Left kidney (tissue), 8 donors: ENCODE measurements around the gene PLCL2. TPM values are rescaled to one million over a fixed set of nuclear protein-coding genes. Genes with fewer than 3 reads are reported as not detected.

ENCODE experiments used
- DNase-seq: peaks from one replicate; pipeline ENCODE4 v3.0.0-alpha.2; 2013
- long read RNA-seq, 8 donors: transcript quantifications; one replicate each; lab custom pipeline, GENCODE V29; 2026
- polyA plus RNA-seq: library from polyadenylated mRNA; unstranded; fragments of 120-200 nt; gene quantifications from one replicate; pipeline ENCODE4 v1.2.1, GENCODE V29; 2013; ENCODE audit not compliant: insufficient read length

PLCL2 gene
- polyA plus RNA-seq, result 16.4 TPM
- long read RNA-seq, donor 1, full-length matches to known transcripts, result 1 of 1 reads
- long read RNA-seq, donor 1, partial matches to known transcripts, result 0 of 1 reads
- long read RNA-seq, donor 1, other reads (novel, unspliced or antisense), result 0 of 1 reads
- long read RNA-seq, donor 2, full-length matches to known transcripts, result 2 of 2 reads
- long read RNA-seq, donor 2, partial matches to known transcripts, result 0 of 2 reads
- long read RNA-seq, donor 2, other reads (novel, unspliced or antisense), result 0 of 2 reads
- long read RNA-seq, donor 3, partial matches to known transcripts, result 10 of 10 reads
- long read RNA-seq, donor 3, other reads (novel, unspliced or antisense), result 0 of 10 reads
- long read RNA-seq, donor 4, result 0 reads
- long read RNA-seq, donor 5, result 0 reads
- long read RNA-seq, donor 6, full-length matches to known transcripts, result 1 of 1 reads
- long read RNA-seq, donor 6, partial matches to known transcripts, result 0 of 1 reads
- long read RNA-seq, donor 6, other reads (novel, unspliced or antisense), result 0 of 1 reads
- long read RNA-seq, donor 7, full-length matches to known transcripts, result 2 of 16 reads
- long read RNA-seq, donor 7, partial matches to known transcripts, result 14 of 16 reads
- long read RNA-seq, donor 7, other reads (novel, unspliced or antisense), result 0 of 16 reads
- long read RNA-seq, donor 8, result 0 reads

DNA sequence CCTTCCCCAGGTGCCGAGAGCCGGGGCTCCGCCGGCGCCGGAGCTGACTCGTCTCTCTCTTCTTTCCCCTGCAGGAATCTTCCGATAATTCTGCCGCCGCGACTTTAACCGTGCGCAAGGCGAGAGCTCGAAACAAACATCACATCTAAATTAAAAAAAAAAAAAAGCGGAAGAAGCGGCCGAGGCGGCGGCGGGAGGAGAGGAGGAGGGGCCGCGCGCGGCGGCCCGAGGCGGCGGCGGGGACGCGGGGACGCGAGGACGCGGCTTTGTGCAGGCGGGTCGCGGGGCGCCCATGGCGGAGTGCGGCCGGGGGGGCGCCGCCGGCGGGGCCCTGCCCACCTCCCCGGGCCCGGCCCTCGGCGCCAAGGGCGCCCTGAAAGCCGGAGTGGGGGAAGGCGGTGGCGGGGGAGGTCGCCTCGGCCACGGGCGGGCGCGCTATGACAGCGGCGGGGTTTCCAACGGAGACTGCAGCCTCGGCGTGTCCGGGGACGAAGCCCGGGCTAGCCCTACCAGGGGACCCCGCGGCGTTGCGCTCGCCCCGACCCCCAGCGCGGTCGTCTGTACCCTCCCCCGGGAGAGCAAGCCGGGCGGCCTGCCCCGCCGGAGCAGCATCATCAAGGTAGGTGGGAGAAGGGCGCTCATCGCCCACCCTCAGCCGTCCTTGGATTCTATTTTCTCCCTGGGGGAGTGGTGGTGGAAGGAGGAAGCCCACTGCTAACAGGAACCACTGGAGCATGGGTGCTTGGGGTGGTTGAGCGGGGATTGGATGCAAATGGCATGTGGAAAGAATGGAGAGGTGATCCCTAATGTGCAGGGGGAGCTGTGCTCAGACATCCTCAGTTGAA is at the start of gene PLCL2:
Gene PLCL2, plus strand, starts transcription at position 208 of the 845 bp plus-strand sequence. Its CDS starts 85 bp downstream, at position 293.
- no peak for DNase-seq

GRCh38 chr3:16836505-16837237 is 48.1 kb upstream of the PLCL2 start:
- DNase-seq, result no peak

DNA sequence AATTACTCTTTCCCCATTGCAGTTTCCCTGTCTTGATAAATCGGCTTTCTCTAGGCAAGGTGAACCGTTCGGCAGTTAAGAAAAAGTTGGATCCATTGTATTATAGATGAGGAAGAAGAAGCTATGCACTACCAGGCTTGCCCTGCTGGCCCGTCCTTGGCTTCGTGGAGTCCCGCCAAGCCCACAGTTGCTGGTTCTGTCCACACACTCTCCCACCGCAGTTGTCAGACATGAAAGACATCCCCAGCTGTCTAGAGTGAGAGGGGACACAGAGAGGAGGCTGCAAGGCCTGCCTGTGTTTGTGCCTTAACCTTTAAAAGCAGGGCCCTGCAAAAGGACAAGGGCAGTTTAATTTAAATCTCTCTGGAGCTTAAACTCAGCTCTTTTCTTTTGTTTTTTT is 47.2 kb upstream of the PLCL2 start:
- no peak for DNase-seq

- no peak for DNase-seq
Observed at GRCh38 chr3:16838561-16838960, 46.2 kb upstream of the PLCL2 start.

DNA sequence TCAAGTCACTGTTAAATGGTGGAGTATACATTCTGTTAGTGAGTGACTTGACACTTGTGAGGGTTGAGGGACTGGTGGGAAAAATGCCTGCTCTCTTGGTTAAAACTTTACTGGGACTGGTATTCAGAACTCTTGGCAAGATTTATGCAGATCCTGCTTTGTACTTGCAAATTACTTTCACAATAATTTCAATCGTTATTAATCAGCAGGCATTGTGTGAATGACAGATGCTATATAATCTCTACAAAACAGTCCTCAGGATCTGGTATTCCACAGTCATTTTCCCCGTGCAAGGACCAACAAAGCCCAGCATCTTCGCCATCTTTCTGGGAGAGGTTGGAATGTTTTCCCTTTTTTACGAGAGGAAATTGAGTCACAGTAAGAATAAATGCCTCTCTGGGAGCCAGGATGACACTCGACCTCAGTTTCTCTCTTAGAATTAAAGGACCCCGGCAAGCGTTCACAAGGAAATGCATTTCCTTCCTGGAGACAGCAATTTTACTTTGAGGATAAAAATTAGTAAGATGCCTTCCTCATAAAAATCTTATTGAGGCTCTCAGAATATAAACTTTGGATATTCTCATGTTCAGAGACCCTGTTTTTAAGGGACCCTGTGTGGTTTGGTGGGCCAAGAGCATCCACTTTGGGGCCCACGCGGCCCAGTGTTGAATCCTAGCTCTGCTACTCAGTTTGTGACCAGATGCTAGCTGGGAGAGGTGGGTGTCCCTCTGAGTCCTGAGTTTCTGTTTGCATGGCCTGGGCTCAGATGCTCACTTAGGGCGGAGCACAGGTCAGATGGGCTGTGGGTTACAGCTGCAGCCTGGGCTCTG is 45.3 kb upstream of the PLCL2 start:
- DNase-seq, result no peak

DNA sequence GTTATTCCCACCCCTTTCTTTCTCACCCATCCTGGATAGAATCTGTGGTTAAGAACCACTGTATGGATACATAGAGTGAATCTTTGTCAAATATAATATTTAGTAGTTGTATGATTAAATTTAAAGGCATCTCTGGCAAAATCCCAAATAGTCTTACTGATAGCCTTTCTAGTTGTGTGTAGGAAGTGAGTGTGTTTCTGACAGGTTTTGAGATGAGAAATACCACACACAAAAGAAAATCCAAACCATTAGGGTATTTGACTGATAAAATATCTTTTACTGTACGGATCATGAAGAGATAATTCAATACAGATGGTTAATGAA is 44.7 kb upstream of the PLCL2 start:
- no peak for DNase-seq

DNA sequence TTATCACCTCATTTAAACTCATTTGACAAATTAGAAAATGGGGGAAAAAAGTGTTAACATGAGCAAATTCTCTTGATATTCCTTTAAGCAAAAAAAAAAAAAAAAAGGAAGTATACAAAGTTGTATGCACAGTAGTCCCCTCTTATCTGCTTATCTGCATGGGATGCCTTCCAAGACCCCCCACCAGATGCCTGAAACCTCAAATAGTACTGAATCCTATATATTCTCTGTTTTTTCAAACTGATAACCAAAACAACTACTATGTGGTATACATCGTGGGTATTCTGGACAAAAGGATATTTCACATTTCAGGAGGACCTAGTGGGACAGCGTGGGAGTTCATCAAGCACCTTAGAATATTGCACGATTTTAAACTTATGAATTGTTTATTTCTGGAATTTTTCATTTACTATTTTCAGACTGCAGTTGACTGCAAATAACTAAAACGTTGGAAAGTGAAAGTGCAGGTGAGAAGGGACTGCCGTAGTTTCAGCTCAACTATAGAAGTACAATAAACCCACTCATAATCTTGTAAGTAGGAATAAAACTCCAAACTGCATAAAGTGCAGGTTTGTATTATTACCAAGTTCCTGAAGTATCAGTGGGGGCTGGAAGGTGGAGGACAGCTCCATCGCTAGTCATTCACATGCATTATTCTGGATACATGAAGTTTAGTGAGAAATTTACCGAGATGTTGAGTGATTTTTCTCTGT is 43.6 kb upstream of the PLCL2 start:
- no peak for DNase-seq

DNA sequence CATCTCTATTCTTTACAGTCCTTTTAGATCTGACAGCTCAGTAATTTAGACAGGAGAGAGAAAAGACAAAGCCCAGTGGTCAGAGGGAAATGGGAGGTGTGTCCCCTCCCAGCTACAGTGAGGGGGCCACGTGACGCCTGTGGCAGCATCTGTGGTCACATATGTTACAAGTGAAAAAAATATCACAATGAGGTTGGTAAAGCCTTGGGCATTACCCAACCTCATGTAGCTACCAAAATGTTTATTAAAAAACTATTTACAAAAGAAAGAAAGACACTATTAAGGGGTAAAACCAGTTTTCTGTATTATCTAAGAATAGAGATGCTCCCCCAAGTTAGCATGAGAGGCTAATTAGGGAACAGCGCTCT is 42.9 kb upstream of the PLCL2 start:
- no peak for DNase-seq

GRCh38 chr3:16842272-16843270 is 42.2 kb upstream of the PLCL2 start:
- peak; percentile 24 for DNase-seq

DNA sequence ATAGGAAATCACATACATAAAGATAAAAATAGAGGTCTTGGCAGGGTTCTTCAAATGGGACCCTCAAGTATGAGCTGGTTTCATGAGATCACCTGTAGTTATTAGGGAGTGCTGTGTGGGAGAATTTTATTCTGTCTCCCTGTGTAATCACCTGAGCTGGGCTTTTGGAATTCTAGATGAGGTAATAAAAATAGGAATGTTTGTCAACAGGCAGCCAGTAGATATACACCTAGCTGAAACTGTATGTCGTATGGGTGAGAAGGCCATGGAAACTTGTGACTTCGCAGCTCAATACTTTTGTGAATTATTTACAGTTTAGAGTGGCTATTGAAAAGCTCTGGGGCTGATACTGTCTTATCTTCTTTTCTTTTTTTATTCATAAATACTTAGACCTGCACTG is 40.5 kb upstream of the PLCL2 start:
- no peak for DNase-seq

DNA sequence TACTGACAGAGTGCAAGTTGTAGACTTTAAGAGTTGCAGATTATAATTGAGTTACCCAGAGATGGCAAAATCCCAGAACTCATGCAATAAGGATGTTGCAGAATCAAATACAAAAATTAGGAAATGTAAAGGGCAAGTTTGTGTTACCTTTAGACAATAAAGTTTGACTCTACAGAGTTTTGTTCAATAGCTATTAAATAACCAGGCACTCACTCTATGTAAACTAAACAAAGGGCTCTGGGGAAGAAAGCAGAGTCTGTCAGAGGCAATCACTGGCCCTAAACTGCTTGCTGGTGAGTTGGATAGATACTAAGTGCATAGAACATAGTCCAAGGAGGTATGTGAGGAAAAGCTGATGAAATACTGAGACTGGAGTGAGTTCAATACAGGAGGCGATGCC is 40.0 kb upstream of the PLCL2 start:
- no peak for DNase-seq

GRCh38 chr3:16846373-16847080 is 38.2 kb upstream of the PLCL2 start:
- no peak for DNase-seq

DNA sequence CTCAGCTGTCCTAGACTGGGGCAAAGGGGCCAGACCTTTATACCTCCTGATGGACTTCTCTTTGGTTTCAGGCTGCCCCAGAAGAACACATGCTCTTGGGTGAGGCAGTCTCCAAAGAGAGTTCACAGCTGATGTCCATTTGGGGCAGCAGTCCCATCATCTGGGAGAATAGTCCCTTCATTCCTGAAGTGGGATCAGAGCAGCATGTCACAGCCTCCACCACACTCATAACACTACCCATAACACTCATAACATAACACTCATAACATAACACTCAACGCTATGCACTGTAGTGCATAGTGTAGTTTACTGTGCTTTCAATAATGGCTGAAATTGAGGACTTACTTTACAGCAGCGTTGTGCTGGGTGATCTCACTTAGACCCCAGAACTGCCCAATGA is 36.7 kb upstream of the PLCL2 start:
- no peak for DNase-seq

GRCh38 chr3:16849229-16849628 is 35.5 kb upstream of the PLCL2 start:
- DNase-seq, result peak; percentile 32

- no peak for DNase-seq
Observed at GRCh38 chr3:16849795-16850194, 35.0 kb upstream of the PLCL2 start.

GRCh38 chr3:16855497-16855896 is 29.3 kb upstream of the PLCL2 start:
- DNase-seq, result no peak

DNA sequence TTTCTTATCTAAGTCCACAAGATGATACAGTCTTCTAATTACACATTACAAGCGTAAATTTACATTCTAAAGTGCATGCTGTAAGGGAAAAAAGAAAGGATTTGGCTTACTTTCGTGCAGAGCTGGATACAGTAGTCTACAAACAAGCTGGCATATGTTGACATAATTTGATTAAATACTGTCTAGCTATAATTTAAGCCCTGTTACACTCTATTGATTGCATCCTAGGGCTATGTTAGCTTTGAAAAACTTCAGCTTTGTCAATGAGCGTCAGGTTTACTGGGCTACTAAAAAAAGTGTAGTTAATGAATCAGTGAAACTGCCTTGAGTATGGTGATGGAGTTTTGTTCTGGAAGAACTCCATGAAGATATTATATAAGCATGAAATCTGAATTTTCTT is 24.5 kb upstream of the PLCL2 start:
- no peak for DNase-seq

DNA sequence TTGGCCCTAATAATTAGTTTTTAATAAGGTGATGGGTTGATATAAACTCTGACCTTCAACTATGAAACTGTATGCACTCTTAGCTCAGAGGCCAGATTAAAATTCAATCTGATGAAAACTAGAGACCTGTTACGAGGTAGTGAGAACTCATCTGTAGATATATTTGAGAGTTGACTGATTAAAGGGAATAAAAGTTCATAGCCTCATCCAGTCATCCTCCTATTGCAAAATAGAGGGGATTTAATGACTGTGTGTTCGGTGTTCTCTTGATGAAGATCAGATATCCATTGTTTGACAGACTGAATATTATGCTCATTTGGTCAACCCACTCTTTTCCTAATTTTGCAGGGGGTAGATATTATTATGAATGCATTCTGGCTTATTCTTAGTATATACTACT is 23.3 kb upstream of the PLCL2 start:
- DNase-seq, result no peak
